Neuronal stem cell (in vitro differentiated cells): Measurements from ENCODE around the gene KPTN.
A peak's percentile ranks its signal among the peaks of the same experiment; 100 is the strongest.

Source experiments
- DNase-seq: peaks from one replicate; pipeline ENCODE4 v3.0.0-alpha.2; 2013; ENCODE audit warnings: low spot score
- H2AFZ ChIP-seq: one replicate; pipeline ENCODE4 v1.6.1; 2013; ENCODE audit warnings: mild to moderate bottlenecking, low read length, inconsistent platforms
- H2AK5ac ChIP-seq: 2 replicates; pipeline ENCODE4 v1.6.1; 2013; ENCODE audit warnings: low read depth, mild to moderate bottlenecking, inconsistent platforms, low read length, moderate library complexity, mixed read lengths
- H2BK120ac ChIP-seq: 2 replicates; pipeline ENCODE4 v1.6.1; 2013; ENCODE audit warnings: low read depth, mild to moderate bottlenecking, inconsistent platforms, low read length, moderate library complexity, mixed read lengths
- H2BK12ac ChIP-seq: one replicate; pipeline ENCODE4 v1.6.1; 2013; ENCODE audit warnings: low read length, inconsistent platforms
- H2BK15ac ChIP-seq: 2 replicates; pipeline ENCODE4 v1.6.1; 2013; ENCODE audit warnings: mild to moderate bottlenecking, low read length, inconsistent platforms, mixed read lengths
- H2BK5ac ChIP-seq: one replicate; pipeline ENCODE4 v1.6.1; 2013; ENCODE audit warnings: inconsistent platforms, mild to moderate bottlenecking, low read length, moderate library complexity
- H3K14ac ChIP-seq: one replicate; pipeline ENCODE4 v1.6.1; 2013; ENCODE audit warnings: low read length, inconsistent platforms
- H3K18ac ChIP-seq: 2 replicates; pipeline ENCODE4 v1.6.1; 2013; ENCODE audit warnings: low read length, inconsistent platforms
- H3K23ac ChIP-seq: 2 replicates; pipeline ENCODE4 v1.6.1; 2013; ENCODE audit warnings: low read depth, mild to moderate bottlenecking, mixed read lengths, low read length, inconsistent platforms; ENCODE audit not compliant: poor library complexity
- H3K27ac ChIP-seq: replicated peaks from 3 replicates; pipeline ENCODE4 v1.5.1; 2013; ENCODE audit warnings: low read length, inconsistent platforms
- H3K27me3 ChIP-seq, 3 experiments: 2 replicates each; pipeline ENCODE4 v1.6.1; 2013; ENCODE audit warnings: low read length in 3 of 3, mild to moderate bottlenecking in 2 of 3, inconsistent platforms in 1 of 3, low read depth in 1 of 3, mixed read lengths in 1 of 3, moderate library complexity in 1 of 3; ENCODE audit not compliant: control insufficient read depth in 3 of 3, insufficient read depth in 3 of 3
- H3K36me3 ChIP-seq, 2 donors: replicated peaks in 1 of 2; 2 replicates each; pipeline ENCODE4 v1.6.1; 2013; ENCODE audit warnings: low read length in 2 of 2; ENCODE audit not compliant: control insufficient read depth in 2 of 2, insufficient read depth in 2 of 2
- H3K4ac ChIP-seq: 2 replicates; pipeline ENCODE4 v1.6.1; 2013; ENCODE audit warnings: inconsistent platforms, mild to moderate bottlenecking, low read length, moderate library complexity
- H3K4me1 ChIP-seq, 2 donors: 1 replicate in 1 of 2; 2 replicates in 1 of 2; pipeline ENCODE4 v1.6.1; 2013; ENCODE audit warnings: low read length in 2 of 2, low read depth in 1 of 2; ENCODE audit not compliant: control insufficient read depth in 2 of 2, insufficient read depth in 1 of 2
- H3K4me2 ChIP-seq: one replicate; pipeline ENCODE4 v1.6.1; 2013; ENCODE audit warnings: mild to moderate bottlenecking, low read length, inconsistent platforms; ENCODE audit not compliant: insufficient read depth, poor library complexity, severe bottlenecking
- H3K4me3 ChIP-seq, 2 donors: 2 replicates each; pipeline ENCODE4 v1.5.1; 2013; ENCODE audit warnings: low read length in 2 of 2, mild to moderate bottlenecking in 2 of 2, inconsistent platforms in 1 of 2, moderate library complexity in 1 of 2
- H3K79me1 ChIP-seq: one replicate; pipeline ENCODE4 v1.6.1; 2013; ENCODE audit warnings: low read depth, mild to moderate bottlenecking, inconsistent platforms, low read length, moderate library complexity
- H3K9ac ChIP-seq: one replicate; pipeline ENCODE4 v1.6.1; 2013; ENCODE audit warnings: mild to moderate bottlenecking, low read depth, low read length, inconsistent platforms; ENCODE audit not compliant: poor library complexity
- H3K9me3 ChIP-seq, 2 donors: replicated peaks in 1 of 2; 2 replicates each; pipeline versions ENCODE3 to v1.6.1; 2013; ENCODE audit warnings: low read length in 2 of 2, mild to moderate bottlenecking in 2 of 2, inconsistent platforms in 1 of 2, low read depth in 1 of 2, mixed read lengths in 1 of 2, moderate library complexity in 1 of 2; ENCODE audit not compliant: control insufficient read depth in 2 of 2, insufficient read depth in 1 of 2
- H4K8ac ChIP-seq: one replicate; pipeline ENCODE4 v1.6.1; 2013; ENCODE audit warnings: low read depth, mild to moderate bottlenecking, inconsistent platforms, low read length, moderate library complexity
- H4K91ac ChIP-seq: one replicate; pipeline ENCODE4 v1.6.1; 2013; ENCODE audit warnings: low read length, low read depth, mild to moderate bottlenecking, inconsistent platforms; ENCODE audit not compliant: poor library complexity
- WGBS, 2 donors: extraction: QIAGEN DNeasy Blood & Tissue Kit; methylation state at CpG; one replicate each; pipeline ENCODE4 v1.1.7; 2013; ENCODE audit warnings: missing lambda C conversion rate in 2 of 2, mixed read lengths in 1 of 2; ENCODE audit not compliant: insufficient read length in 2 of 2, insufficient replicate concordance in 1 of 2; ENCODE audit errors: extremely low coverage in 2 of 2; 5-methylcytosine and 5-hydroxymethylcytosine counted together

The KPTN gene

GRCh38 chr19:47495478-47496372 lies 11.7 kb upstream of the KPTN start:
- Histone ChIP-seq H2BK120ac (no peak overlapping the region), H2BK12ac (no peak overlapping the region), H3K18ac (peak overlapping the region; percentile 57), H3K9ac (peak overlapping the region; percentile 44), H3K23ac (no peak overlapping the region), H3K4me3 (no peak overlapping the region), H3K36me3 (peaks cover 14 to 60% of the 10 kb centered on the region in 2 donors), H2BK5ac (peak overlapping the region; percentile 87), H3K14ac (peak overlapping the region; percentile 21), H3K4me1 (no peaks in the 10 kb centered on the region), H2AFZ (no peak overlapping the region), H4K91ac (no peak overlapping the region), H2AK5ac (no peak overlapping the region), H3K9me3 (no peaks in the 10 kb centered on the region), H3K79me1 (peaks cover 25% of the 10 kb centered on the region), H3K27ac (no peak overlapping the region), H2BK15ac (no peak overlapping the region), H3K4me2 (no peak overlapping the region), H3K4ac (peak overlapping the region; percentile 23), H3K27me3 (no peaks in the 10 kb centered on the region), H4K8ac (no peak overlapping the region)
- WGBS, 2 donors, result no CpG with 5 or more reads among the region's 17 CpGs
- DNase-seq, result no peak

GRCh38 chr19:47494729-47495128 lies 10.7 kb upstream of the KPTN start:
- DNase-seq, result no peak
- H2BK15ac ChIP-seq, result no peak overlapping the region

GRCh38 chr19:47494211-47494547 lies 10.2 kb upstream of the KPTN start:
- H2BK12ac ChIP-seq, result no peak overlapping the region
- WGBS, 2 donors, result no CpG with 5 or more reads among the region's 5 CpGs
- H2AK5ac ChIP-seq, result no peak overlapping the region
- no peak overlapping the region for H3K23ac ChIP-seq
- no peak overlapping the region for H3K4ac ChIP-seq
- no peaks in the 10 kb centered on the region for H3K4me1 ChIP-seq
- H4K8ac ChIP-seq, result no peak overlapping the region
- H2BK5ac ChIP-seq, result no peak overlapping the region
- H2AFZ ChIP-seq, result no peak overlapping the region
- no peaks in the 10 kb centered on the region for H3K27me3 ChIP-seq
- no peak overlapping the region for H3K27ac ChIP-seq
- H2BK120ac ChIP-seq, result no peak overlapping the region
- no peak overlapping the region for H2BK15ac ChIP-seq
- H3K4me2 ChIP-seq, result no peak overlapping the region
- H3K36me3 ChIP-seq, result peaks cover 18 to 60% of the 10 kb centered on the region in 2 donors
- H3K4me3 ChIP-seq, result no peak overlapping the region
- no peak overlapping the region for H4K91ac ChIP-seq
- no peak for DNase-seq
- H3K18ac ChIP-seq, result no peak overlapping the region
- H3K9me3 ChIP-seq, result peaks cover 0 to 2% of the 10 kb centered on the region in 2 donors
- no peak overlapping the region for H3K9ac ChIP-seq
- H3K14ac ChIP-seq, result no peak overlapping the region
- H3K79me1 ChIP-seq, result peaks cover 22% of the 10 kb centered on the region

More at GRCh38 chr19:47494729-47495128, 10.7 kb upstream of the KPTN start:
- Histone ChIP-seq H3K27ac (no peak overlapping the region), H2AFZ (no peak overlapping the region), H3K4ac (no peak overlapping the region), H3K4me1 (no peaks in the 10 kb centered on the region), H3K27me3 (no peaks in the 10 kb centered on the region), H4K91ac (no peak overlapping the region), H3K4me3 (no peak overlapping the region), H3K23ac (no peak overlapping the region), H2AK5ac (no peak overlapping the region), H3K9ac (no peak overlapping the region), H3K9me3 (peaks cover 0 to 2% of the 10 kb centered on the region in 2 donors), H2BK120ac (no peak overlapping the region), H2BK5ac (no peak overlapping the region), H4K8ac (no peak overlapping the region), H3K36me3 (peaks cover 16 to 60% of the 10 kb centered on the region in 2 donors), H3K14ac (no peak overlapping the region), H3K79me1 (peaks cover 25% of the 10 kb centered on the region), H3K18ac (no peak overlapping the region), H2BK12ac (no peak overlapping the region), H3K4me2 (no peak overlapping the region)
- no CpG with 5 or more reads among the region's 9 CpGs for WGBS, 2 donors

GRCh38 chr19:47493378-47494210 lies 9.6 kb upstream of the KPTN start:
- H3K27ac ChIP-seq, result no peak overlapping the region
- no peak overlapping the region for H4K91ac ChIP-seq
- no peak overlapping the region for H2BK12ac ChIP-seq
- no peak overlapping the region for H3K4ac ChIP-seq
- H3K27me3 ChIP-seq, result no peaks in the 10 kb centered on the region
- H2BK15ac ChIP-seq, result no peak overlapping the region
- H3K18ac ChIP-seq, result no peak overlapping the region
- H3K4me2 ChIP-seq, result no peak overlapping the region
- no peak overlapping the region for H2BK5ac ChIP-seq
- no peaks in the 10 kb centered on the region for H3K4me1 ChIP-seq
- no peak overlapping the region for H2BK120ac ChIP-seq
- peaks cover 21% of the 10 kb centered on the region for H3K79me1 ChIP-seq
- no peak overlapping the region for H3K23ac ChIP-seq
- no peak overlapping the region for H2AK5ac ChIP-seq
- no peak overlapping the region for H3K4me3 ChIP-seq
- peaks cover 0 to 2% of the 10 kb centered on the region in 2 donors for H3K9me3 ChIP-seq
- H4K8ac ChIP-seq, result no peak overlapping the region
- no CpG with 5 or more reads among the region's 18 CpGs for WGBS, 2 donors
- H2AFZ ChIP-seq, result no peak overlapping the region
- no peak overlapping the region for H3K14ac ChIP-seq
- no peak for DNase-seq
- no peak overlapping the region for H3K9ac ChIP-seq
- peaks cover 18 to 63% of the 10 kb centered on the region in 2 donors for H3K36me3 ChIP-seq
